ENCODE data around the gene ZNF70. TPM values are rescaled to one million over a fixed set of nuclear protein-coding genes. Genes with fewer than 3 reads are reported as not detected.

ZNF70 gene
- total RNA-seq, 2 experiments from 2014 or later = 1.3 to 1.9 TPM

DNA sequence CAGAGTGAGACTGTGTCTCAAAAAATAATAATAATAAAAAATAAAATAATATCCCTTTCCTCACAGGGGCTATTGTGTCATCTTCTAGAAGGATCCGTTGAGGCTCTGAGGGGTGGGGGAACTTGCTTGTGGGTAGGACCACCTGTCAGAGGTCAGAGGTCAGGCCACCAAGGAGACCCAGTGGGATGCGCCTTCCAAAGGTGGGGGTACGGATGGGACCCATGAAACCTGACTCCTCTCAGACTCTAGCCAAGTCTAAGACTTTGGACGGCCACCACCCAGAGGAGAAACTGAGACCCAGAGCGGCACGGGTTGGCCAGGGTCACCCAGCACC lies 21.4 kb upstream of the ZNF70 start:
- no peaks in the 10 kb centered on the region for H3K9me3 ChIP-seq (ENCODE audit: control insufficient read depth in 1 of 2, insufficient read depth in 1 of 2, low read length in 2 of 2)
- POLR2A ChIA-PET = interaction anchor here (0.7 to 2.0 kb wide), 5 partner anchors 15 to 239 kb away, joined by 3 to 17 read pairs (median 4); partner anchors contain the start of genes CABIN1, MIF, SLC2A11 and SMARCB1
- CTCF ChIA-PET = no interaction called here
- no peaks in the 10 kb centered on the region for H3K36me3 ChIP-seq (ENCODE audit: insufficient read depth, low read length)
- no peak for DNase-seq
- H3K27ac Mint-ChIP-seq = no peak overlapping the region
- no peaks in the 10 kb centered on the region for H3K27me3 Mint-ChIP-seq
- intact Hi-C loops (cut with DNase I, micrococcal nuclease) = loop anchor here in 1 of 2 experiments (1.0 to 5.0 kb wide), 3 partner anchors 15 to 75 kb away; no protein-coding TSS in a partner anchor
- H3K9me3 Mint-ChIP-seq = no peaks in the 10 kb centered on the region
- no peaks in the 10 kb centered on the region for H3K36me3 Mint-ChIP-seq (ENCODE audit: low read depth)
- no peak overlapping the region for H3K27ac ChIP-seq (ENCODE audit: low read depth in 1 of 2, low read length in 2 of 2)
- peaks cover 39% of the 10 kb centered on the region for H3K4me1 ChIP-seq (ENCODE audit: insufficient read depth, low read length)
- peak overlapping the region; percentile 42 for H3K4me3 ChIP-seq (ENCODE audit: low read length)
- peaks cover 17% of the 10 kb centered on the region for H3K4me1 Mint-ChIP-seq (ENCODE audit: low read depth)
- no peaks in the 10 kb centered on the region for H3K27me3 ChIP-seq (ENCODE audit: control insufficient read depth in 1 of 2, insufficient read depth in 2 of 2, low read length in 2 of 2)
- H3K4me3 Mint-ChIP-seq = peak overlapping the region; percentile 38
- TF ChIP-seq, protein P1, sequence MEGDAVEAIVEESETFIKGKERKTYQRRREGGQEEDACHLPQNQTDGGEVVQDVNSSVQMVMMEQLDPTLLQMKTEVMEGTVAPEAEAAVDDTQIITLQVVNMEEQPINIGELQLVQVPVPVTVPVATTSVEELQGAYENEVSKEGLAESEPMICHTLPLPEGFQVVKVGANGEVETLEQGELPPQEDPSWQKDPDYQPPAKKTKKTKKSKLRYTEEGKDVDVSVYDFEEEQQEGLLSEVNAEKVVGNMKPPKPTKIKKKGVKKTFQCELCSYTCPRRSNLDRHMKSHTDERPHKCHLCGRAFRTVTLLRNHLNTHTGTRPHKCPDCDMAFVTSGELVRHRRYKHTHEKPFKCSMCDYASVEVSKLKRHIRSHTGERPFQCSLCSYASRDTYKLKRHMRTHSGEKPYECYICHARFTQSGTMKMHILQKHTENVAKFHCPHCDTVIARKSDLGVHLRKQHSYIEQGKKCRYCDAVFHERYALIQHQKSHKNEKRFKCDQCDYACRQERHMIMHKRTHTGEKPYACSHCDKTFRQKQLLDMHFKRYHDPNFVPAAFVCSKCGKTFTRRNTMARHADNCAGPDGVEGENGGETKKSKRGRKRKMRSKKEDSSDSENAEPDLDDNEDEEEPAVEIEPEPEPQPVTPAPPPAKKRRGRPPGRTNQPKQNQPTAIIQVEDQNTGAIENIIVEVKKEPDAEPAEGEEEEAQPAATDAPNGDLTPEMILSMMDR (IDR thresholded peaks at IDR 0.05) = no peak
- ATAC-seq (ENCODE audit: poor library complexity) = no peak

DNA sequence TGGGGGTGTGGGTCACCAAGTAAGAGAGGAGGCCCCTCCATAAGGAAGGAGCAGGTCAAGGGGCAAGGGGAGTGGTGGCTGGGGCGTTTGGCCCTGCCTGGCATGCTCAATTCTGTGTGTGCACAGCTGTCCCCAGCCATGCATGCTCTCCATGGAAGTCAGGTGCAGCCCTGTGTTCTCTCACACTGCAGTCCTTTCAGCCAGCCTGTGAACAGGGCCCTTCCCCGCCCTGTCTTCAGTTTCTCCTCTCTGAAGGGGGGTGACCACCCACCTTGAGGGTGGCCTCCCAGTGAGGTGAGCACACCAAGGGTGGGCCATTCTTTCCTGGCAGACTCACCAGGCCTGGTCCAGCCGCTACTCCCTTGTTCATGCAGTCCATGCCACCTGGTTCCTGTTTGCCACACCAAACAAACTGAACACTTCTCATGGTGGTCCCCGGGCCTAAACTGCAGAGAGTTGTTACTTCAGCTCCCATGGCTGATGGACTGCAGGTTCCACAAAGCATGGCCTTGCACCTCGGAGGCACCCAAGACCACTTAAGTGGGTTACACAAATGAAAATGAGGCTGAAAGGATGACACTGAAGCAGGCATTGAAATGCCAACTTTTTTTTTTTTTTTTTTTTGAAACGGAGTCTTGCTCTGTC lies 18.5 kb upstream of the ZNF70 start:
- DNase-seq (peak in 1 of 14 experiments; percentile 11), ATAC-seq (ENCODE audit: poor library complexity) (no peak)
- ChIA-PET POLR2A (interaction anchor here (0.9 kb wide), 1 partner anchor 88 kb away, joined by 3 read pairs; no protein-coding TSS in a partner anchor), CTCF (no interaction called here)
- Histone ChIP-seq H3K27me3 (ENCODE audit: control insufficient read depth in 1 of 2, insufficient read depth in 2 of 2, low read length in 2 of 2) (no peaks in the 10 kb centered on the region), H3K4me1 (ENCODE audit: insufficient read depth, low read length) (peaks cover 58% of the 10 kb centered on the region), H3K4me3 (ENCODE audit: low read length) (no peak overlapping the region), H3K36me3 (ENCODE audit: insufficient read depth, low read length) (no peaks in the 10 kb centered on the region), H3K9me3 (ENCODE audit: control insufficient read depth in 1 of 2, insufficient read depth in 1 of 2, low read length in 2 of 2) (no peaks in the 10 kb centered on the region), H3K27ac (ENCODE audit: low read depth in 1 of 2, low read length in 2 of 2) (no peak overlapping the region)
- Mint-ChIP-seq H3K4me3 (peak overlapping the region; percentile 48), H3K27me3 (no peaks in the 10 kb centered on the region), H3K4me1 (ENCODE audit: low read depth) (peaks cover 25% of the 10 kb centered on the region), H3K27ac (no peak overlapping the region), H3K9me3 (no peaks in the 10 kb centered on the region), H3K36me3 (ENCODE audit: low read depth) (no peaks in the 10 kb centered on the region)
- TF ChIP-seq, protein P1 (IDR thresholded peaks at IDR 0.05) = no peak
- intact Hi-C loops (cut with DNase I, micrococcal nuclease) = loop anchor here (5.0 kb wide), 2 partner anchors 52 to 78 kb away; no protein-coding TSS in a partner anchor

DNA sequence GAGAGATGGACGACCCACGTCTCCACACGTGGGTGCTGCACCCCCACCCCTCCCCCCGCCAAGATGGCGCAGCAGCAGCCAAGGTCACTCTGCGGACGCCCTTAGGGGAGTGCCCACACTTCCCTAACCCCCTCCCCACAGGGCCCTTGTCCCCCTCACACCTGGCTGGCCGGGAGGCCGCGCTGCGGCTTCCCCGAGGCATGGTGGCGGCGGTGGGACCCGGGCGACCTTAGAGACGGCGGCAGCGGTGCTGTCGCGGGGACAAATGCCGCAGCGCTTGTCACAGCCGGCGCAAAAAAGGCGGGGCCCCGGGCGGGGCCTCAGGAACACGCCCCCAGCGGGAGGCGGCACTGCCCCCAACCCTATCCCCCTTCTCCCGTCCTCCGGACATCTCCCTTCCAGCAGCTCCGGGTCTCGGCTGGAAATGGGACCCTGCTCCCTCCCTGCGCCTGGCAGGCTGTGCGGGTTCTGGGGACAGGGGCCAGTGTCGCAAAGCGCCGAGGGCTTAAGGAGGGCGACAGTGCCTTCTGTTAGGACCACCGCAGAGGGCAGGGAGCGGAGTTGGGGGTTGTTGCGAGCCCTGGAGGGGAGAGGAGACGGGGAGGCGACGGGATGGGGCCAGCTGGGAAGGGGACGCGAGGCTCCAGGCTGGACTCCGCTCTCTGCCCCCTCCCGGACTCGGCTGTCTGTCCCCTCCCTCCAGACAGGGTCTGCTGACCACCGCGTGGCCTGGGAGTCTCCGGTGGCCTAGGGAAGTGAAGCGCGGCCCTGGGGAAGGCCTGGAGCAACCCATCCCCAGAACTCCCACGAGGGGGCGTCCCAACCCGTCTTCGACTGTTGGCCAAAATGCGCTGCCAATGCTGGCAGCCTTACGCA lies 17.0 kb upstream of the ZNF70 start, which contains the start of gene CHCHD10:
CHCHD10 (minus strand) TSS at position 300 of the 876 bp plus-strand sequence; CDS start at position 202, 98 bp downstream.
- no peaks in the 10 kb centered on the region for H3K9me3 ChIP-seq (ENCODE audit: control insufficient read depth in 1 of 2, insufficient read depth in 1 of 2, low read length in 2 of 2)
- Mint-ChIP-seq H3K4me1 (ENCODE audit: low read depth) (peaks cover 29% of the 10 kb centered on the region), H3K36me3 (ENCODE audit: low read depth) (no peaks in the 10 kb centered on the region), H3K4me3 (peak within 1 kb of the TSS; percentile 85), H3K9me3 (no peaks in the 10 kb centered on the region), H3K27me3 (no peaks in the 10 kb centered on the region), H3K27ac (peak within 1 kb of the TSS; percentile 51)
- ChIA-PET CTCF (interaction anchor here (0.8 to 1.5 kb wide), 2 partner anchors 17 to 82 kb away, joined by 3 read pairs; partner anchors contain the start of gene ZNF70), POLR2A (interaction anchor here (0.6 to 1.8 kb wide), 6 partner anchors 17 to 146 kb away, joined by 3 to 10 read pairs (median 4); partner anchors contain the start of genes MIF, SLC2A11, SMARCB1 and ZNF70)
- intact Hi-C loops (cut with DNase I, micrococcal nuclease) = loop anchor here (5.0 kb wide), 2 partner anchors 51 to 79 kb away; no protein-coding TSS in a partner anchor
- H3K27ac ChIP-seq (ENCODE audit: low read depth in 1 of 2, low read length in 2 of 2) = peak within 1 kb of the TSS in 1 of 2 donors; percentile 23
- no peaks in the 10 kb centered on the region for H3K27me3 ChIP-seq (ENCODE audit: control insufficient read depth in 1 of 2, insufficient read depth in 2 of 2, low read length in 2 of 2)
- DNase-seq (peak; percentile 55 to 84 (median 70)), ATAC-seq (ENCODE audit: poor library complexity) (peak; percentile 72)
- H3K36me3 ChIP-seq (ENCODE audit: insufficient read depth, low read length) = no peaks in the 10 kb centered on the region
- peak within 1 kb of the TSS; percentile 85 for H3K4me3 ChIP-seq (ENCODE audit: low read length)
- peaks cover 66% of the 10 kb centered on the region for H3K4me1 ChIP-seq (ENCODE audit: insufficient read depth, low read length)
- TF ChIP-seq, protein P1 (IDR thresholded peaks at IDR 0.05) = peak; percentile 62

Data from CD4-positive, alpha-beta T cell (primary cell).